Activated T-helper 1 cell treated with anti-CD3 and anti-CD28 coated beads, Interleukin-2, amount 50 U/mL, for 16 hours (primary cell): ENCODE data around the gene CORO2A.

Experiments used
- DNase-seq, 2 donors: peaks; one replicate each; pipeline ENCODE4 v3.0.0-alpha.2; 2020; ENCODE audit warnings: low read depth in 1 of 2, low spot score in 1 of 2

CORO2A gene

GRCh38 chr9:98220911-98221310 is 28.5 kb upstream of the CORO2A start:
- no peak for DNase-seq

GRCh38 chr9:98219794-98220370 is 27.4 kb upstream of the CORO2A start:
- no peak for DNase-seq

- DNase-seq: no peak
Observed at GRCh38 chr9:98219364-98219716, 26.9 kb upstream of the CORO2A start.

- DNase-seq: no peak
Observed at GRCh38 chr9:98218562-98219363, 26.3 kb upstream of the CORO2A start.

GRCh38 chr9:98217255-98217654 is 24.8 kb upstream of the CORO2A start:
- DNase-seq: no peak

- DNase-seq: no peak
Observed at GRCh38 chr9:98216391-98216790, 24.0 kb upstream of the CORO2A start.

GRCh38 chr9:98215821-98216220 is 23.4 kb upstream of the CORO2A start:
- no peak for DNase-seq

- no peak for DNase-seq
Observed at GRCh38 chr9:98215271-98215670, 22.8 kb upstream of the CORO2A start.

GRCh38 chr9:98214811-98215210 is 22.4 kb upstream of the CORO2A start:
- DNase-seq: no peak

- no peak for DNase-seq
Observed at GRCh38 chr9:98211260-98211659, 18.8 kb upstream of the CORO2A start.

GRCh38 chr9:98210435-98210834 is 18.0 kb upstream of the CORO2A start:
- no peak for DNase-seq

- no peak for DNase-seq
Observed at GRCh38 chr9:98209530-98209929, 17.1 kb upstream of the CORO2A start.

GRCh38 chr9:98208635-98209034 is 16.2 kb upstream of the CORO2A start:
- DNase-seq: no peak

GRCh38 chr9:98207606-98208005 is 15.2 kb upstream of the CORO2A start:
- no peak for DNase-seq

GRCh38 chr9:98206754-98207153 is 14.3 kb upstream of the CORO2A start:
- no peak for DNase-seq

- DNase-seq: no peak
Observed at GRCh38 chr9:98204692-98205091, 12.3 kb upstream of the CORO2A start.

- DNase-seq: no peak
Observed at GRCh38 chr9:98203153-98203552, 10.7 kb upstream of the CORO2A start.

- DNase-seq: no peak
Observed at GRCh38 chr9:98202252-98202651, 9.8 kb upstream of the CORO2A start.

- DNase-seq: no peak
Observed at GRCh38 chr9:98201749-98202148, 9.3 kb upstream of the CORO2A start.

- no peak for DNase-seq
Observed at GRCh38 chr9:98201102-98201501, 8.7 kb upstream of the CORO2A start.

- DNase-seq: no peak
Observed at GRCh38 chr9:98199388-98200033, 7.1 kb upstream of the CORO2A start.

- DNase-seq: no peak
Observed at GRCh38 chr9:98195671-98196070, 3.2 kb upstream of the CORO2A start.
